Tibial nerve (tissue), 4 donors: ENCODE results near the gene TRMT44. TPM values are rescaled to one million over a fixed set of nuclear protein-coding genes. Genes with fewer than 3 reads are reported as not detected.
"Not testable (repeated sequence)": the region's sequence is repeated elsewhere in the genome, so short reads cannot be mapped to it uniquely, and the experiment has no call there.

Source experiments
- DNase-seq, 2 donors: peaks; one replicate each; pipeline ENCODE4 v3.0.0-alpha.2; 2019; ENCODE audit warnings: low spot score in 2 of 2
- H3K27ac ChIP-seq, 4 donors: fragments of 200-600 bp; sonication (generic) in 3 of 4; one replicate each; pipeline ENCODE4 v1.5.1; 2017 to 2019; ENCODE audit warnings: mild to moderate bottlenecking in 1 of 4
- H3K27me3 ChIP-seq, 2 donors: fragments of 200-600 bp; sonication (generic) in 1 of 2; one replicate each; pipeline versions ENCODE4 v1.5.1 to v1.6.0; 2017 to 2019
- H3K36me3 ChIP-seq, 3 donors: fragments of 200-600 bp; sonication (generic); one replicate each; pipeline ENCODE4 v1.5.1; 2018 to 2019
- H3K4me1 ChIP-seq, 4 donors: fragments of 200-600 bp; sonication (generic) in 3 of 4; one replicate each; pipeline ENCODE4 v1.5.1; 2017 to 2019
- H3K4me3 ChIP-seq, 4 donors: fragments of 200-600 bp; sonication (generic) in 3 of 4; one replicate each; pipeline ENCODE4 v1.5.1; 2017 to 2019; ENCODE audit warnings: mild to moderate bottlenecking in 1 of 4, moderate library complexity in 1 of 4
- H3K9me3 ChIP-seq, 4 donors: fragments of 200-600 bp; sonication (generic) in 3 of 4; one replicate each; pipeline ENCODE4 v1.5.1; 2017 to 2019
- EP300 ChIP-seq, 2 donors: sonication (generic); formaldehyde crosslinking; IDR thresholded peaks; one replicate each; pipeline ENCODE4 v1.6.1; 2017; ENCODE audit warnings: antibody characterized with exemption in 2 of 2, mild to moderate bottlenecking in 1 of 2
- POLR2A ChIP-seq, 2 donors: fragments of 450-650 bp; IDR thresholded peaks; one replicate each; pipeline ENCODE4 v1.6.1; 2017; ENCODE audit warnings: antibody characterized with exemption in 2 of 2, mild to moderate bottlenecking in 2 of 2, moderate library complexity in 2 of 2
- WGBS, 2 donors: methylation state at CpG; one replicate each; pipeline ENCODE4 v1.1.5; 2018; 5-methylcytosine and 5-hydroxymethylcytosine counted together
- total RNA-seq, 4 donors: library from RNA; depleted of rRNA; stranded (reverse); fragments of >200 nt; gene quantifications; one replicate each; pipeline ENCODE4 v1.1.0, GENCODE V29; 2016
- TF ChIP-seq, protein P1 (sequence below), 5 experiments: fragments of 200-600 bp in 3 of 5; fragments of 450-650 bp in 2 of 5; sonication (generic) in 3 of 5; IDR thresholded peaks; one replicate each; pipeline ENCODE4 v1.5.1; 2016 to 2019; ENCODE audit warnings: antibody characterized with exemption in 5 of 5, mild to moderate bottlenecking in 3 of 5, moderate library complexity in 2 of 5

TRMT44 gene
- total RNA-seq, 4 donors from 2014 or later: 24.5 to 71.4 (median 52.9) TPM

DNA sequence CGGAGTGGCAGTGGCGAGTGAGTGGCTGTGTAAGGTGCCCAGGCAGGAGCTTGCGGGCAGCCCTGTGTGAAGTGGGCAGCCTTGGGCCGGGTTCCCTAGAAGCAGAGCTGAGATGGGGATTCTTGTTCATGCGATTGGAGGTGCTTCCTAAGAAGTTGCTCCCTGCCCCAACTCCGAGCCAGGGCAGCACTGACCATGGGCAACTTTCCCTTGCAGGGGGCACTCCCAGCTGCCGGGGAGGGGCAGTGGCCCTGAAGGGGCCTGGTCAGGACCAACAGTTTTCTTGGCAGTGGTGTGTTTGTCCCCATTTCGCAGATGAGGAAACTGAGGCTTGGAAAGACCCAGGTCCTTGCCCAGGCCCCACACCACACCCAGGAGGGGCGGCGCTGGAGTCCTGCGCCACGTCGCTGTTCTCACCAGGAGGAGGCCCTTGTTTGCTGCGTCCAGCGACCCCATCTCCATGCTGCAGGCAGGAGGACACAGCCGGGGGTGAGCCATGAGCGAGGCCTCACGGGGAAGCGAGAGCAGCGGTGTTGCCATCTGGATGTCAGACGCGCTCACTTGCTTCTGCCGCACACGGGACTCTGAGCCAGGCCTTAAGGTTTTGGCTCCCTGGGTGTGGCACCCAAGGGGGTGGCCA lies 68.9 kb downstream of the TRMT44 start:
- WGBS, 2 donors: 94 to 96% methylated on average over 23 to 24 of the region's 24 CpGs
- H3K36me3 ChIP-seq: peaks cover 0 to 20% (median 0%) of the 10 kb centered on the region in 3 donors
- no peaks in the 10 kb centered on the region for H3K27me3 ChIP-seq
- TF ChIP-seq EP300 (IDR thresholded peaks at IDR 0.05) (no peak), POLR2A (IDR thresholded peaks at IDR 0.05) (no peak)
- H3K9me3 ChIP-seq: peaks cover 0 to 9% (median 0%) of the 10 kb centered on the region in 4 donors
- H3K4me1 ChIP-seq: peaks cover 0 to 36% (median 11%) of the 10 kb centered on the region in 4 donors
- DNase-seq: no peak
- no peak overlapping the region for H3K4me3 ChIP-seq
- no peak overlapping the region for H3K27ac ChIP-seq

DNA sequence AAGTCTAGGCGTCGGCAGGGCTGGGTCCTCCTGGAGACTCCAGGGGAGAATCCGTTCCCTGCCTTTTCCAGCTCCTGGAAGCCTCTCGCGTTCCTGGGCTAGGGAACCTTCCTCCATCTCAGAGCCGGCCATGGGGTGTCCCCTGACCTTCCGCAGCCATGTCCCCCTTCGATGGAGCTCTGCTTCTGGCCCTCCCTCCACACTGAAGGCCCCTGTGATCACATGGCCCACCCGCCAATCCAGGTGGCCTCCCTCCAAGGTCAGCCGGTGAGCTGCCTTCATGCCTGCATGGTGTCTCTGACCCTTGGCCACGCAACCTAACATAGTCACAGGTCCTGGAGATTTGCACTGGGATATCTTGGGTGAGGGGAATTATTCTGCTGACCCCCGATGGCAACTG lies 69.6 kb downstream of the TRMT44 start:
- no peak for DNase-seq
- Histone ChIP-seq H3K4me3 (no peak overlapping the region), H3K9me3 (peaks cover 0 to 9% (median 0%) of the 10 kb centered on the region in 4 donors), H3K27me3 (no peaks in the 10 kb centered on the region), H3K27ac (no peak overlapping the region), H3K4me1 (peaks cover 0 to 29% (median 11%) of the 10 kb centered on the region in 4 donors), H3K36me3 (peaks cover 0 to 20% (median 0%) of the 10 kb centered on the region in 3 donors)
- 94 to 95% methylated on average over 12 of the region's 12 CpGs for WGBS, 2 donors
- TF ChIP-seq, protein P1, sequence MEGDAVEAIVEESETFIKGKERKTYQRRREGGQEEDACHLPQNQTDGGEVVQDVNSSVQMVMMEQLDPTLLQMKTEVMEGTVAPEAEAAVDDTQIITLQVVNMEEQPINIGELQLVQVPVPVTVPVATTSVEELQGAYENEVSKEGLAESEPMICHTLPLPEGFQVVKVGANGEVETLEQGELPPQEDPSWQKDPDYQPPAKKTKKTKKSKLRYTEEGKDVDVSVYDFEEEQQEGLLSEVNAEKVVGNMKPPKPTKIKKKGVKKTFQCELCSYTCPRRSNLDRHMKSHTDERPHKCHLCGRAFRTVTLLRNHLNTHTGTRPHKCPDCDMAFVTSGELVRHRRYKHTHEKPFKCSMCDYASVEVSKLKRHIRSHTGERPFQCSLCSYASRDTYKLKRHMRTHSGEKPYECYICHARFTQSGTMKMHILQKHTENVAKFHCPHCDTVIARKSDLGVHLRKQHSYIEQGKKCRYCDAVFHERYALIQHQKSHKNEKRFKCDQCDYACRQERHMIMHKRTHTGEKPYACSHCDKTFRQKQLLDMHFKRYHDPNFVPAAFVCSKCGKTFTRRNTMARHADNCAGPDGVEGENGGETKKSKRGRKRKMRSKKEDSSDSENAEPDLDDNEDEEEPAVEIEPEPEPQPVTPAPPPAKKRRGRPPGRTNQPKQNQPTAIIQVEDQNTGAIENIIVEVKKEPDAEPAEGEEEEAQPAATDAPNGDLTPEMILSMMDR (IDR thresholded peaks at IDR 0.05): no peak
- TF ChIP-seq POLR2A (IDR thresholded peaks at IDR 0.05): no peak
- TF ChIP-seq EP300 (IDR thresholded peaks at IDR 0.05): no peak

DNA sequence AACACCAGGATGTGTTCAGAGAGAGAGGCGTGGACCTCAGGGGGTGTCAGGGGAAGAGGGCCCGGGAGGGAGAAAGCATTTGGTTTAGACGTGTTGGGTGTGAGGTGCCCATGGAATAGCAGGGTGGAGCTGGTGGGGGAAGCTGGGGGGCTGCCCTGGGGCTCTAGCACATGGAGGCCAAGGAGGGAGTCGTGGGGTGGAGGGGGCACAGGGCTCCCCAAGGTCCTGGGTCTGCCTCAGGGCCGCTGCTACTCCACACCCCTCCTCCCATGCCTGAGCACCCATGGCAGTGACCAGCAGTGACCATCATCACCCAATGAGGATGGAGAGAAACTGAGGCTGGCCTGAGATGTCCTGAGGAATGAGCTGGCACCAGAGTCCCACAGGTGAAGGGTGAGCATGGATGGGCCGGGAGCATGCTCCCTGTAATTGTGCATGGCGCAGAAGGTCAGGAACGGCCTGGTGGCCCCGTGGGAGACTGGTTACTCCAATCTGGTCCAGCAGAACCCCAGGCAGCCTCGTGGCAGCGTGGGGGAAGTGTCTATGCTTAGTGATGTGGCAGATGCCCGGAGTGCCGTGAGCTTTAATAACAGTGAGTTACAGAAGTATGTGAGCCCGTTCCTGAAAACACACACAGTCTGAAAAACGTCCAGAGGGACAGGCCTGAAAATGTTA lies 70.2 kb downstream of the TRMT44 start:
- Histone ChIP-seq H3K9me3 (peaks cover 0 to 9% (median 0%) of the 10 kb centered on the region in 4 donors), H3K27me3 (no peaks in the 10 kb centered on the region), H3K4me1 (peaks cover 0 to 24% (median 11%) of the 10 kb centered on the region in 4 donors), H3K4me3 (no peak overlapping the region), H3K27ac (no peak overlapping the region), H3K36me3 (peaks cover 0 to 20% (median 0%) of the 10 kb centered on the region in 3 donors)
- WGBS, 2 donors: 79 to 80% methylated on average over 11 to 14 of the region's 15 CpGs
- no peak for DNase-seq
- no peak for TF ChIP-seq POLR2A (IDR thresholded peaks at IDR 0.05)
- no peak for TF ChIP-seq EP300 (IDR thresholded peaks at IDR 0.05)
- TF ChIP-seq, protein P1 (IDR thresholded peaks at IDR 0.05): no peak

DNA sequence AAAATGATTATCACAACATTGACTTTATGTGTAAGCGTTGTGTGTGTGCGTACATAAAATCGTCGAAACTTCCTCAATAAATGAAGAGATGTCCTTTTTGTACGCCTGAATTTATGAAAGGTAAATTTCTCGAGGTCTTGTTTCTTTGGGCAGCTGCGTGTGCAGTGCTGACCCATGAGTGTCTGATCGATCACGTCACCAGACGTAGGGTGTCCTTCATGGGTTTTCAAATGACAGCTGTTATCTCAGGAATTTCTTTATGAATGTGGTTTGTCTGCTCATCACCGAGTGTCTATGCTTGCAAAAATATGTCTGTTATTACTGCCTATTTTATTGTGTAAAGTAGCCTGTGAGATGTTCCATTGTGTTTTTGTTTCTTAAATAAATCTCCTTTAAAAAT lies 71.9 kb downstream of the TRMT44 start:
- Histone ChIP-seq H3K4me3 (no peak overlapping the region), H3K27ac (no peak overlapping the region), H3K36me3 (peaks cover 0 to 20% (median 0%) of the 10 kb centered on the region in 3 donors), H3K9me3 (peaks cover 0 to 9% (median 0%) of the 10 kb centered on the region in 4 donors), H3K27me3 (no peaks in the 10 kb centered on the region), H3K4me1 (peaks cover 0 to 6% (median 2%) of the 10 kb centered on the region in 4 donors)
- TF ChIP-seq EP300 (IDR thresholded peaks at IDR 0.05): no peak
- no peak for TF ChIP-seq POLR2A (IDR thresholded peaks at IDR 0.05)
- TF ChIP-seq, protein P1 (IDR thresholded peaks at IDR 0.05): no peak
- DNase-seq: no peak
- WGBS, 2 donors: 93% methylated on average over 11 of the region's 11 CpGs

DNA sequence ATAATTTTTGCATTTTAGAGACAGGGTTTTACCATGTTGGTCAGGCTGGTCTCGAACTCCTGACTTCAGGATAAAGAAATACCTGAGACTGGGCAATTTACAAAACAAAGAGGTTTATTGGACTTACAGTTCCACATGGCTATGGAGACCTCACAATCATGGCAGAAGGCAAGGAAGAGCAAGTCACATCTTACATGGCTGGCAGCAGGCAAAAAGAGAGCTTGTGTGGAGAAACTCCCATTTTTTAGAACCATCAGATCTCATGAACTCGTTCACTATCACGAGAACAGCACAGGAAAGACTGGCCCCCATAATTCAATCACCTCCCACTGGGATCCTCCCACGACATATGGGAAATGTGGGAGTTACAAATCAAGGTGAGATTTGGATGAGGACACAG lies 72.5 kb downstream of the TRMT44 start:
- DNase-seq, H3K9me3 ChIP-seq, H3K4me3 ChIP-seq, H3K4me1 ChIP-seq, H3K27me3 ChIP-seq, H3K27ac ChIP-seq: not testable (repeated sequence)
- WGBS, 2 donors: 84 to 86% methylated on average over 4 of the region's 4 CpGs
- H3K36me3 ChIP-seq: peaks cover 0 to 20% (median 0%) of the 10 kb centered on the region in 3 donors

DNA sequence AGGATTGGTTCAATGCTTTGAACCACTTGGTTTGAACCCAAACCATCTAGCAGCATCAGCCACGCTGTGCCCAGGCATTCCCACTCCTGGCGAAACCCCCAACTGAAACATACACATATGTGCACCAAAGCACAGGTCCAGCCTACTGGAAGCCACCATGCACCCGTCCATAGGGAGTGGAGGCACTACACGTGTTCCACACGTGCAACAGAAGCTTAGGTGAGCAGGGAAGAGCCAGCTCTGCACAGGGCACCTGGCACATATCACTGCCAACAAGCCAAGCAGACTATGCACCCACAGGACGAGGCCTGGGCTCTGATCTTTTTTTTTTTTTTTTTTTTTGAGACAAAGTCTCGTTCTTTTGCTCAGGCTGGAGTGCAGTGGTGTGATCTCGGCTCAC lies 73.4 kb downstream of the TRMT44 start:
- 85 to 88% methylated on average over 8 of the region's 8 CpGs for WGBS, 2 donors

More for the DNA sequence above, 73.4 kb downstream of the TRMT44 start:
- Histone ChIP-seq H3K27ac (no peak overlapping the region), H3K9me3 (peaks cover 0 to 9% (median 0%) of the 10 kb centered on the region in 4 donors), H3K4me3 (no peak overlapping the region), H3K27me3 (no peaks in the 10 kb centered on the region), H3K4me1 (no peaks in the 10 kb centered on the region), H3K36me3 (peaks cover 0 to 20% (median 0%) of the 10 kb centered on the region in 3 donors)
- no peak for DNase-seq
- TF ChIP-seq, protein P1 (IDR thresholded peaks at IDR 0.05): no peak
- TF ChIP-seq POLR2A (IDR thresholded peaks at IDR 0.05) (no peak), EP300 (IDR thresholded peaks at IDR 0.05) (no peak)
